Stromal cell of bone marrow (primary cell): Measurements from ENCODE around the gene FAAP100.
"Not testable (repeated sequence)": the region's sequence is repeated elsewhere in the genome, so short reads cannot be mapped to it uniquely, and the experiment has no call there.

Source experiments
- DNase-seq: peaks from one replicate; pipeline ENCODE4 v3.0.0-alpha.2; 2012; ENCODE audit warnings: low read depth

FAAP100 gene

DNA sequence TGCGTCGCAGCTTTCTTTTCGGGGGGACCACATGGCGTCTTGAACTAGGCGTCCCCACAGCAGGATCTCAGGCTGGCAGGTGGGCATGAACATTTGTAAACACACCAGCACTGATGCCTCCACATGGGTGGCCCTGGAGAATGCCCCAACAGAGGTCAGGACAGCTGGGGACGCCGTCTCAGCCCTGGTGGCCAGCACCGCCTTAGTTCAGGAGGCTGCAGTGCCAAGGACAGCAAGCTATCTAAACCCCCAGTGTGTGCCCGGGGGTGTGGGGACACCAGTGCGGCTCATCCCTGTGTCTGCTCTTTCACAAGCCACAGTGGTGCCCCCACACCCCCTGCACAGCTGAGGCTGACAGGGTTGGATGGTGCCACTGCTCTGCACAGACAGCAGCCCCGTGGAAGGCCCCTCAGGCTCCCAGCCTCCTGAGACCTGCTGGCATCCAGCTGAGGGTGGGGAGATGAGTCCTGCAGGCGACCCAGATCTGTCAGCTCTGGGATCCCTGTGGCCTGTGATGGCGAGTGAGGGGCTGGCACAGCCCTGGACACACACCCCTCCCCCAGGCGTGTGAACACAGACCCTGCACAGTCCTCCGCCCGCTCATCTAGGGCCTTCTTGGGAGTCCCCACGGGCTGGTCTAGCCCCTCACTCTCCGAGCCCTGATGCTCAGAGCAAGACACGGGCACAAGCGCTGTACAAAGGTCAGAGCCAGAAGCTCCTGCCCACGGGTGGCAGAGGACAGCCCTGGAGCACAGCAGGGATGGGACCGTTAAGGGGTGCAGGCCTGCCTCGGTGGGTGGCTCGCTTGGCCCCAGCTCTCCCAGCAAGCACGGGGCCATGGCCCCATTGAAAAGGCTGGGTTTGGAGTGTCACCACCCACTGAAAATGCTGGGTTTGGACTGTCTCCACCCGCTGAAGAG is 13.2 kb downstream of the FAAP100 start:
- no peak for DNase-seq

DNA sequence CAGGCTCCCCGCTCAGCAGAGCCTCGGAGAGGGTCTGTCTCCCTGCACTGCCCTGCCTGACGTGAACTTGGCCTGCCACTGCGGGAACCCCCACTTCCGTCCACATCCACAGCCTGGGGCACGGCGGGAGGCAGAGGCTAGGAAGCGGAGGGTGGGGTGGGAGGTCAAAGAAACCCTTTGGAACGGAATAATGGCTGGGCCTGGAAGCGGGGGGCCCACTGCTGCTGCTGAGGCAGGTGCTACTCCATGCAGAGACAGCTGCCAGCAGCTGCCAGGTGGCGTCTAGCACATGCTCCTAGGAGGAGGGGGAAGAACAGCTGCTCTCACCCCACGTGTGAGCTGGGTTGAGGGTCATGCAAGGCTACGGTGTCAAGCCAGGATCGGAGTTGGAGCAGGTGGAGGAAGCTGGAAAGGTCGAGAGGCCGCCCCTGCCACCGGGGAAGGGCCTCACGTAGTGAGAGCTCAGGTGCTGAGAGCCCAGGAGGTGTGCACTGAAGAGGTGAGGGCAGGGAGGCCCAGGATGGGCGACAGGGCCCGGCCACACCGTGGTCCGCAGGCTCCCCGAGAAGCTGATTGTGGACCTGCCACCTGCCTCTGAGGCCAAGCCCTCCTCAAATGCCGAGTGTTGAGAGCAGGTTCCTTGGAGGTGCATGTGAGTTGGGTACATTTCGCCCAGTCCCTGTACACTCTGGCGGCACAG is 14.1 kb downstream of the FAAP100 start:
- no peak for DNase-seq

DNA sequence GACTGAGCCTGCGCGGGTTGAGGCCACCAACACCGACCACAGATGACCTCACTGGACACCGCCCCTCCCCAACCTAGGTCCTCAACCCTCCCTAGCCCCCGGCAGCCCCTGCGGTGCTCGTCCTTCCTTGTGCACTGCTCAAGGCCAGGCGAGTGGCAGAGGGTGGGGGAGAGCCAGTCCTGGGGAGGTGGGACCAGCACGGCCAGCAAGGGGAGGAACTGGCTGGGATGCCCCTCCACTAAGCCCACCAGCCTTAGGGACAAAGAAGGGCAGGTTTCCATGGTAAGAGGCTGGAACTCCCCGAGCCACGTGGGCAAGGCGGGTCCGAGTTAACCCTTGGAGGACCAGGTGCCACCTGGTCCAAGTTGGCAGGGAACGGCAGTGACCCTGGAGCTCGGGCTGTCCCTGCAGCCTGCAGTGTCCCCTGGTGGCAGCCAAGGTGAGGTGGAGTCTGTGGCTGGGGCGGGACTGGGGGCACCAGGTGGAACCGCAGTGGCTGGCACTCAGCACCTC is 14.8 kb downstream of the FAAP100 start:
- DNase-seq: no peak

DNA sequence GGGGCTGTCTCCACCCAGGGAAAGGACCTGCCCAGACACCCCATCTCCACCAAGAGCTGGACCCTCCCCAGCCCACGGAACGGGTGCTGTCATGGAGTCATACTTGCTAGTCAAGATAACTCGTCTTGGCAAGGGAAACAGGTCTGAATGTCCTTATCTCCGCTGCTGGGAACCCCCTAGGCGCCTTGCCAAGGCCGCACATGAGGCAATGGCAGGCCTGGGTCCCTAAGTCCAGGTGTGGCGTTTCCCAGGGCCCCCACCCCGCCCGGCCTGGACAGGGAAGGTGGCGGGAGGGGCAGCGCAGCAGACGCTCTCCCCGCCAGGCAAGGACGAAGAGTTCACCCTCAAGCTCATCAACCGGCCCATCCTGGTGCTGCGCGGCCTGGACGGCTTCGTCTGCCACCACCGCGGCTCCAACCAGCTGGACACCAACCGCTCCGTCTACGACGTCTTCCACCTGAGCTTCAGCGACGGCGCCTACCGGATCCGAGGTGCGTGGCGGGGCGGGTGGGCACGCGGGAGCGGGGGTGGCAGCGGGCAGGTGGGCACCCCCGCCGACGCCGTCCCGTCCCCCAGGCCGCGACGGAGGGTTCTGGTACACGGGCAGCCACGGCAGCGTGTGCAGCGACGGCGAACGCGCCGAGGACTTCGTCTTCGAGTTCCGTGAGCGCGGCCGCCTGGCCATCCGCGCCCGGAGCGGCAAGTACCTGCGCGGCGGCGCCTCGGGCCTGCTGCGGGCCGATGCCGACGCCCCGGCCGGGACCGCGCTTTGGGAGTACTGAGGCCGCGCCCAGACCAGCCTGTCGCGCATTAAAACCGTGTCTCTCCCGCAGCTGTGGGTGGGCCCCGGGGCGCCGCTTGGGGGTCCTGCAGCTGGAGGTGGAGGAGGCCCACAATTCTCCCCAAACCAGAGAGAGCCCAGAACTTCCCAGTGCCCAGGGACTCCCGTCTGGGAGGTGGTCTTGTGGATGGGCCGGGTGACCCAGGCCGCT is 15.6 kb downstream of the FAAP100 start:
- DNase-seq: no peak

DNA sequence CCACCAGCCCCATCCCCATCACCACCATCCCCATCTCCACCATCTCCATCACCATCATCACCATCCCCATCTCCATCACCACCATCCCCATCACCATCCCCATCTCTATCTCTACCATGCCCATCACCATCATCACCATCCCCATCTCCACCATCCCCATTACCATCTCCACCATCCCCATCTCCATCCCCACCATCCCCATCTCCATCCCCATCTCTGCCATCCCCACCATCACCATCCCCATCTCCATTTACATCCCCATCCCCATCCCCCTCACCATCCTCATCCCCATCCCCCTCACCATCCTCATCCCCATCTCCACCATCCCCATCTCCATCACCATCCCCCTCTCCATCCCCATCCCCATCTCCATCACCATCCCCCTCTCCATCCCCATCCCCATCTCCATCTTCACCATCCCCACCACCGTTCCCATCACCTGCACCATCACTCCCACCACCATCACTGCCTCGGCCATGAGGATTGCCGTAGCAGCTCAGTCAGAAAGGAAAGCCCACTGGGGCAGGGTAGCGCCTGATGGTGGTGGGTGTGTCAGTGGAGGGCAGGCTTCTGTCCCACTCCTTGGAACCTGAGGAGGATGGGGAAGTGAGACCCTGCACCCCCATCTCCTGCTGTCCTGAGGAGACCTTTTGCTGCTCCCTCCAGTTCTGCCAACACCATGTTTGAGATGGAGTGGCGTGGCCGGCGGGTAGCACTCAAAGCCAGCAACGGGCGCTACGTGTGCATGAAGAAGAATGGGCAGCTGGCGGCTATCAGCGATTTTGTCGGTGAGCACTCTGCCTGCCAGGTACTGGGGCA is 16.5 kb downstream of the FAAP100 start:
- DNase-seq: no peak

GRCh38 chr17:81535007-81535328 is 17.2 kb downstream of the FAAP100 start:
- no peak for DNase-seq

GRCh38 chr17:81534157-81535006 is 17.8 kb downstream of the FAAP100 start:
- no peak for DNase-seq

DNA sequence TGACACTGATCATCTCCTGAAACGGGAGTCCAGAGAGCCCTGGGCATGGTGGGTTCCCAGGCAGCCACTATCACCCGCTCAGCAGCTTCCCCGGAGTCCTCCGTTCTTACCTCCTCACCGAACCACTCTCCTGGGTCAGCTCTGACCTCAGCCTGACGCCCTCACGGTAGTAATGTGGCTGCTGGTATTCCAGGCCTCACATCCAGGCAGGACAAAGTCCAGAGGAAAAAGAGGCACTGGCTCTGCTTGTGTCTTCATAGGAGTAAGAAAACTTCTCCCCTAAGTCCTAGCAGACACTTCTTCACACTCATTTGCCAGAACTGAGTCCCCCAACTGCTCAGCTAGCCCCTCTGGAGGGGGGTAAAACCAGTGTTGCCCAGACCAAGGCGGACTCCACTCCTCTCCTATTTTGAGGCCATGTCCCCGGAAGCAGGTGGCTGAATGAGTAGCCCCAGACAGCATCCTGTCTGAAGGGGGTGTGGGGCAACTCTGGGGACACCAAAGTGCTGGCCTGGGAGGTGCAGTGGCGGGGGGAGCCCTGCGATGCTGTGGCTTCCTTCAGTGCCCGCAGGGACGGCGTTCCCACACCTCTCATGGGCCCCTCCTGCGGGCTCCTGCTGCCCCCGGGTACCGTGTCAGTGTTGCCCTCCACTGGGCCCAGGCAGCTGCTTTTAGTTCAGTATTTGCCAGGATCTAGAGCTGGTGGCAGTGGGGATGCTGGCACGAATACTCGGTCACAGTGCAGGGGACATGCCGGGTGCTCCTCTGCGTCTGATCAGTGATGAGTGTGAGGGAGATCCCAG is 18.6 kb downstream of the FAAP100 start:
- DNase-seq: no peak

- DNase-seq: no peak
These were observed 19.5 kb downstream of the FAAP100 start for GRCh38 chr17:81532490-81533287.

- not testable (repeated sequence) for DNase-seq
These were observed 20.2 kb downstream of the FAAP100 start for GRCh38 chr17:81531998-81532404.

GRCh38 chr17:81531013-81531412 is 21.1 kb downstream of the FAAP100 start:
- not testable (repeated sequence) for DNase-seq

DNA sequence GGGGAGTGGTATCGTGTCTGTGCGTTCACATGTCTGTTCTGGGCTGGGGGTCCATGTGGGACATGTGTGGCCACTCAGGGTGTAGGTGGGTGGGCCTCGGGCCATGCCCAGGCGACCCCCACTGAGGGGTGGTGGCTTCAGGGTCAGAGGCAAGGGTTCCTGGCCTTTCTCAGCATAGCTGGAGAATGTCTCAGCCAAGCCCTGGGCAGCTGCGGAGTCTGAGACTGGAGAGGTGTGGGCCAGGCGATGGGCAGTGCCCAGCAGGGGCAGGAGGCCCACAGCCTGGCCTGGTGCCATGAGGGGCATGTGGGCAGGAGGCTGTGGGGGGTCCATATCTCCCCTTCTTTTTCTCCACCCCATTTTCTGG is 22.7 kb downstream of the FAAP100 start:
- DNase-seq: no peak

- DNase-seq: no peak
These were observed 23.3 kb downstream of the FAAP100 start for GRCh38 chr17:81528651-81529436.

DNA sequence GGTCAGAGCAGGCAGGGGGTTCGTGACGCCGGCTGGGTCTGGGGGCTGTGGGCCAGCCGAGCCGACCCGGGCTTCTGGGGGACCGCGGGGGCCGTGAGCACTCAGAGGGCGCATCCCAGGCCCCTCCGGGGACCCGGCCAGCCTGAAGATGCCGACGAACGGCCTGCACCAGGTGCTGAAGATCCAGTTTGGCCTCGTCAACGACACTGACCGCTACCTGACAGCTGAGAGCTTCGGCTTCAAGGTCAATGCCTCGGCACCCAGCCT is 23.8 kb downstream of the FAAP100 start:
- no peak for DNase-seq

DNA sequence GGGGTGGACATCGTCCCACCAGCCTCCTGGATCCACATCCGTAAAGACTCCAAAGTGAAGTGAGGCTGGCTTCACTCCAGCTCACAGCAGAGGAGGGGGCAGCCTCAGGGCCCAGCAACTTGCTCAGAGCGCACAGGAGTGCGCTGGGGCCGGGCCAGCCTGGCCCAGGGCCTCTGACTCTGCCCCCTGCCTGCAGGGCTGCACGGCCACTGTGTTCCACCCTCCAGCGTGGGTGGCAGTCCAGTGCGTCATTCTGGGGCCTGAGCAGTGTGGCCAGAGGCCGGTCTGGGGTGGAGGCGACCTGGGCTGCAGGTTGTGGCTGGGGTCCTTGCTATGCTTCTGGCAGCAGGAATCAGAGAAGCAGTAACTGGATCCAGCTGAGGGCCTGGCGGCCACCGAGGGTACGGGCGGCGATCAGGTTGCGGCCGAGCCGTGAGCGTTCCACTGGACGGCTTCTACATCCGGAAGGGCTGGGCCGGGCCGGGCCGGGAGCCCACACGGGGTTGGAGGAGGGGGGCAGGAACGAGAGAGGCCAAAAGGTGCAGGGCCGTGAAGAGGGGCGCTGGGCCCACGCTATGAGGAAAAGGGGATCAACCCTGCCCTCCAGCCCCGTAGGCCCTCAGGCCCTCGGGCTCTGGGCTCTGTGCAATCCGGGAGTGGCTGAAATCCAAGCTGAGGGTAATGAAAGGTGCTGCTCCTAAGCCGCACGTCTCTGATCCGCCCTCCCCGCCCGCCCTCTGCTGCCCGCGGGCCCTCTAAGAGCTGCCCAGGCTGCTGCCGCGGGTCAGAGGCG is 24.4 kb downstream of the FAAP100 start, which contains the start of gene FSCN2:
Gene FSCN2 (plus strand): TSS at position 787 of the 793 bp plus-strand sequence. CDS start 155 bp downstream, outside the sequence.
- no peak for DNase-seq

DNA sequence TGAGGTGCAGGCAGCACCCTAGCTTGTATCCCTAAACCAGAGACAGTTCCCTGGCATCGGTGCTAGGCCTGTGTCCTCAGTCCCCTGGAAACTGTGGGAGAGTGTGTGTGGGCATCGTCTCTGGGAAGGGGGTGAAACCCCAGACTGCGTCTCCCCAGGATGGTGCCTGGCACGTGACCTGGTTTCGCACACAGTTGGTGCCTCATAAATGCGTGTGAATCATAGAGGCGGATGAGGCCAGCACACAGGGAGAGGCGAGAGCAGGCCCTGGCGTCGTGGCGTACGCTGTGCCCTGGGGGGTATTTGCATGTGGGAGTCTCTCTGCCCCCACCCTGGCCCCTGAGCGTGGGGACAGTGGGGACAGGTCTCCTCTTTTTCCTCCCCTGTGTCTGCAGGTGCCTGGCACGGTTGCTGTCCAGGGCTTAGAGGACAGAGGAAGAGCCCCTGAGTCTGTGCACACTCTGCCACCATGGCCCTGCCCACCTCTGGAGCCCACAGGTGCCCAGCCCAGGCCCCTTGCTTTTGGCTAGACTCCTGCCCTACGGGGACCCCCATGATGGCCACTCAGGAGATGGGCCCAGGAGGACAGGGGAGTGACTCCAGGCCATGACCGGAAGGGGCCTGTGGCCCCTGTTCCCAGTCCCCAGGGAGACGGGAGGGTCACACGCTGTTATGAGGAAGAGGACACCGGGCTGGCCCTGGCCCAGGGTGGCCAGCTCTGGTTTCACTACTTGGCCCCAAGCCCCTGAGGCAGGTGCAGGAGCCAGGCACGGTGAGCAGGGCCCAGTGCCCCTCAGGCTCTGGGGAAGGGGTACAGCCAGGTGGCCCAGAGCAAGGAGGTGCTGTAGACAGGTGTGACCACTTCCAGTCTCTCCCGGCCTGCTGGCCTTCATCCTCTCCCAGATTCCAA is 25.2 kb downstream of the FAAP100 start:
- no peak for DNase-seq
